ENCODE measurements around the gene TMEM47. TPM values are rescaled to one million over a fixed set of nuclear protein-coding genes. Genes with fewer than 3 reads are reported as not detected.

TMEM47 gene
- 8.2 and 11.9 TPM in 2 replicates for total RNA-seq

DNA sequence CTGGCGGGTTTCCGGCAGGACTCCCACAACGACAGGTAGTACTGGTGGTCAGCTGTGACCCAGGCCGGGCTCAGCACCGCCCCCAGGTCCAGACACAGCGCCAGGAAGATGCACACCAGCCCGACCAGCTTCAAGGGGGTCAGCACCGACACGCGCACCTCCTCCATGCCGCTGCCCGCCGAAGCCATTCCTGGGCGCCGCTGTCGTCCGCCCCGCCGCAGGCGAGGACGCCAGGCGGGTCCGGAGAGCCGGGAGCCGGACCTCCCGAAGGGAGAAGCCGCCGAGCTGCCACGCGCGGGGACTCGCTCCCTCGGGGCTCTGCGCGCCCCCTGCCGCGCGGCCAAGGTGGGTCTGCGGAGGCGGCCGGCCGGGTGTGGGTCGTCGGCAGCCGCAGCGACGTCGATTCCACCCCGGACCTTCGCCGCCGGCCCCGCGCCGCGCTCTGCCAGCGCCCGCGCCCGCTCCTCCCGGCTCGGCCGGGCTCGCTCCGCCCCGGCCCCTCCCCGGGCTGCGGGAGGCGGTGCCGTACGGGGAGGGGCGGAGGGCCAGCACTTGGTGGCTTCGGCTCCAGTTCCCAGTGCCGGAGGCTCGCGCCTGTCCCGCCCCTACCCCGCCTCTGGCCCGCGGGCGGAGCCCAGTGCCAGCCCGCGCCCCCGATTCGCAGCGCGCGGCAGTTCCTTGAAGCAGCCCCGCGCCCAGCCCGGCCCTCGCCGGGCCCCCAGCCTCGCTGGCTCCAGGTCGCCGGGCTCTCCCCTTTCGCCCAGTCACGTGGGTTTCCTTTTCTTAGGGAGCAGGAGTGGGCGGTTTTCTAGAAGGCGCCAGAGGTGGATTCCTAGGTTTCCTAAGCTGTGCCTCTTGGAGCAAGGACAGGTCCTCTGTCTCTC, at the start of gene TMEM47:
TMEM47 (minus strand) TSS at position 444 of the 884 bp plus-strand sequence; CDS start at position 188, 256 bp downstream.
- H3K4me3 ChIP-seq (ENCODE audit: low read depth, low read length): peak within 1 kb of the TSS; percentile 73
- no peak for DNase-seq (ENCODE audit: low read depth)
- TF ChIP-seq, protein P1, sequence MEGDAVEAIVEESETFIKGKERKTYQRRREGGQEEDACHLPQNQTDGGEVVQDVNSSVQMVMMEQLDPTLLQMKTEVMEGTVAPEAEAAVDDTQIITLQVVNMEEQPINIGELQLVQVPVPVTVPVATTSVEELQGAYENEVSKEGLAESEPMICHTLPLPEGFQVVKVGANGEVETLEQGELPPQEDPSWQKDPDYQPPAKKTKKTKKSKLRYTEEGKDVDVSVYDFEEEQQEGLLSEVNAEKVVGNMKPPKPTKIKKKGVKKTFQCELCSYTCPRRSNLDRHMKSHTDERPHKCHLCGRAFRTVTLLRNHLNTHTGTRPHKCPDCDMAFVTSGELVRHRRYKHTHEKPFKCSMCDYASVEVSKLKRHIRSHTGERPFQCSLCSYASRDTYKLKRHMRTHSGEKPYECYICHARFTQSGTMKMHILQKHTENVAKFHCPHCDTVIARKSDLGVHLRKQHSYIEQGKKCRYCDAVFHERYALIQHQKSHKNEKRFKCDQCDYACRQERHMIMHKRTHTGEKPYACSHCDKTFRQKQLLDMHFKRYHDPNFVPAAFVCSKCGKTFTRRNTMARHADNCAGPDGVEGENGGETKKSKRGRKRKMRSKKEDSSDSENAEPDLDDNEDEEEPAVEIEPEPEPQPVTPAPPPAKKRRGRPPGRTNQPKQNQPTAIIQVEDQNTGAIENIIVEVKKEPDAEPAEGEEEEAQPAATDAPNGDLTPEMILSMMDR (conservative IDR thresholded peaks at IDR 0.05; ENCODE audit: low read depth, low read length): no peak

DNA sequence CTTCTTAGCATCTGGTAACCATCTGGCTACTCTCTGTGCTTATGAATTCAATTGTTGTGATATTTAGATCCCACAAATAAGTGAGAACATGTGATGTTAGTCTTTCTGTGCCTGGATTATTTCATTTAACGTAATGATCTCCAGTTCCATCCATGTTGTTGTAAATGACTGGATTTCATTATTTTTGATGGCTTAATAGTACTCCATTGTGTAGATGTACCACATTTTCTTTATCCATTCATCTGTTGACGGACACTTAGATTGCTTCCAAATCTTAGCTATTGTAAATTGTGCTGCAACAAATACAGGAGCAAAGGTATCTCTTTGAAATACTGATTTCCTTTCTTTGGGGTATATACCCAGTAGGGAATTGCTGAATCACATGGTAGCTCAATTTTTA, 30.0 kb upstream of the TMEM47 start:
- no peak for DNase-seq (ENCODE audit: low read depth)
- TF ChIP-seq, protein P1 (conservative IDR thresholded peaks at IDR 0.05; ENCODE audit: low read depth, low read length): no peak

DNA sequence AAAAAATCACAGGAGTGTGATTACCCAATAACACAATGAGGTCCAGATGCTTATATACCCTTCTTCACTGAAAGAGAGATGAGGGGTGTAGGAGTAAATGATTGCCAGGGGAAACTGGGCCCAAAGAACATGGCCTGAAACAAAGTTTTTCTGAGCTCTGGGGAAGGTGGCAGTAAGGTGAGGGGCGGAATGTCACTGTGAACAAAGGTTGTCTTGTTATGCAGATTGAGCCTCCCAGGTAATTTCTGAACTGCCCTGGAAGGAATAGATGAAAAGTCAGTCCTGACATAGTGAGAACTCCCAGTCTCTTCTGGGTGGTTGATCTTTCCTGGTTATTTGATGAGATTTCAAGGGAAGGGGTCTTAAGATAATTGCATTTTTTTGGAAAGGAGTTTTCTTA, 2.5 kb upstream of the TMEM47 start:
- TF ChIP-seq, protein P1 (conservative IDR thresholded peaks at IDR 0.05; ENCODE audit: low read depth, low read length): no peak

More for the DNA sequence above, 30.0 kb upstream of the TMEM47 start:
- H3K4me3 ChIP-seq (ENCODE audit: low read depth, low read length): no peak overlapping the region

DNA sequence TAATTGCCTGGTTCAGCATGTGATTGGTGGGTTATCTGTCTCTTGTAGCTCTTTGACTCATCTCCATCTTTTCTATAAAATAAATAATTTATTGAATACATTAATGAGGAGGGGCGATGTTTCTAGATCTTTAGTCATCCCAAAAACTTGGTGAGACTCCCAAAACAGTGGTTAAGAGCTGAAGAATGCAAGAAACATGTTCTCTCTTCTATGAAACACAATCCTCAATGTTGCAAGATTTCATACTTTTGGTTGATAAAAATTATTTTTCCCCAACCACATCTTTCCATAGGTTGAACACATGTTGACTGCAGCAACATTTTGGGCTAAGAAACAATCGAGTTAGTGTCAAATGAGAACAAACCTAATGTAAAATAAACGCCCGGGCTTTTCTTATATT, 1.2 kb upstream of the TMEM47 start:
- H3K4me3 ChIP-seq (ENCODE audit: low read depth, low read length): no peak overlapping the region
- no peak for DNase-seq (ENCODE audit: low read depth)
- TF ChIP-seq, protein P1 (conservative IDR thresholded peaks at IDR 0.05; ENCODE audit: low read depth, low read length): no peak

More for the DNA sequence above, 2.5 kb upstream of the TMEM47 start:
- H3K4me3 ChIP-seq (ENCODE audit: low read depth, low read length): no peak overlapping the region
- no peak for DNase-seq (ENCODE audit: low read depth)

DNA sequence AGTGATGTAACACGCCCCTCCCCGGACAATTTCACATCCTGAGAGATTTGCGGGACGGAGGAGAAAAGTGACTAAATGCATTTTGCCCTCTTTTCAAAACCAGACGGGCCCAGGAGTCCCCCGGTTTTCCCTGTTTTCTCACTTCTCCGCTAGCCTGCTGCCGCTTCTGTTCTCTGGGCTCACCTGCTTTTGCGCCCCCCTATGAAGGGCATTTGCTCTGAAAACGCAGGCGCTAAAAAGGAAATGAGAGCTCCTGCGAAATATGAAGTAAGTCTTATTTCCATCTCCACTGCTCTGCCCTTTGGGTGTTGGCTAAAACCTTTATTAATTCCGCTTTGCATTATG, 613 bp upstream of the TMEM47 start:
- DNase-seq (ENCODE audit: low read depth): no peak
- TF ChIP-seq, protein P1 (conservative IDR thresholded peaks at IDR 0.05; ENCODE audit: low read depth, low read length): no peak

DNA sequence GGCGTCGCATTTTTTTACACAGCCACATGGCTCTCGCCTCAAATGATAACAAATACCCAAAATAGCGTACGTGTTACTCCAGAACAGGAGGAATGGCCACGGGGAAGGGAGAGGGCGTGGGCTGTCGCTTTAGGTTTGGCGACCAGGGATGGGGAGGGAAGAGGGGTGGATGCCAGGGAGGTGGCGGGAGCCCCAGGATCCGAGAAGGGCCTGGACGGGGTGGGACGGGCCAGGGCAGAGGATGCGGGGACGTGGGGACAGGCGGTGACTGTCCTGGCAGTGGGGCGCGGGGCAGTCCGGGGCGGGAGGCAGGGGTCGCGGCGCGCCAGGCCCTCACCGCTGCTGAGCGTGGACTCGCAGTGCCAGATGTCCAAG, 631 bp downstream of the TMEM47 start:
- no peak for DNase-seq (ENCODE audit: low read depth)
- TF ChIP-seq, protein P1 (conservative IDR thresholded peaks at IDR 0.05; ENCODE audit: low read depth, low read length): no peak
- peak overlapping the region; percentile 73 for H3K4me3 ChIP-seq (ENCODE audit: low read depth, low read length)

More for the DNA sequence above, 613 bp upstream of the TMEM47 start:
- H3K4me3 ChIP-seq (ENCODE audit: low read depth, low read length): peak overlapping the region; percentile 73
